Stimulated activated CD4-positive, alpha-beta T cell treated with anti-CD3 and anti-CD28 coated beads, Interleukin-4, amount 100 ng/mL, for 24 hours (primary cell): ENCODE results near the gene CLC.
"Not testable (repeated sequence)": the region's sequence is repeated elsewhere in the genome, so short reads cannot be mapped to it uniquely, and the experiment has no call there.

Experiments
- DNase-seq: peaks from one replicate; pipeline ENCODE4 v3.0.0-alpha.2; 2020

CLC gene

GRCh38 chr19:39728040-39728439 is 9.8 kb downstream of the CLC start:
- DNase-seq = no peak

GRCh38 chr19:39727070-39727800 is 10.6 kb downstream of the CLC start:
- no peak for DNase-seq

GRCh38 chr19:39725995-39726394 is 11.8 kb downstream of the CLC start:
- DNase-seq = no peak

GRCh38 chr19:39720144-39720543 is 17.7 kb downstream of the CLC start:
- not testable (repeated sequence) for DNase-seq

- DNase-seq = no peak
Observed at GRCh38 chr19:39710333-39710890, 27.4 kb downstream of the CLC start.

GRCh38 chr19:39709026-39709872 is 28.6 kb downstream of the CLC start:
- no peak for DNase-seq

GRCh38 chr19:39708594-39708993 is 29.2 kb downstream of the CLC start:
- no peak for DNase-seq

- peak; percentile 41 for DNase-seq
Observed at GRCh38 chr19:39705578-39706188, 32.1 kb downstream of the CLC start.

GRCh38 chr19:39704181-39705044 is 33.4 kb downstream of the CLC start, which contains the start of gene LGALS14:
LGALS14 (plus strand) TSS chr19:39704481; CDS start chr19:39704529, 48 bp downstream.
- DNase-seq = peak; percentile 24

GRCh38 chr19:39701291-39701690 is 36.5 kb downstream of the CLC start:
- DNase-seq = no peak

- no peak for DNase-seq
Observed at GRCh38 chr19:39698535-39698934, 39.3 kb downstream of the CLC start.

- no peak for DNase-seq
Observed at GRCh38 chr19:39696387-39696786, 41.4 kb downstream of the CLC start.

GRCh38 chr19:39695759-39696158 is 42.1 kb downstream of the CLC start:
- no peak for DNase-seq

- no peak for DNase-seq
Observed at GRCh38 chr19:39692822-39693221, 45.0 kb downstream of the CLC start.

- no peak for DNase-seq
Observed at GRCh38 chr19:39692166-39692565, 45.7 kb downstream of the CLC start.

GRCh38 chr19:39688637-39689036 is 49.2 kb downstream of the CLC start:
- DNase-seq = not testable (repeated sequence)

GRCh38 chr19:39686739-39687138 is 51.1 kb downstream of the CLC start:
- DNase-seq = no peak

GRCh38 chr19:39684267-39684666 is 53.6 kb downstream of the CLC start:
- no peak for DNase-seq

GRCh38 chr19:39681416-39681815 is 56.4 kb downstream of the CLC start:
- DNase-seq = no peak
